ENCODE measurements around the gene FADS2. TPM values are rescaled to one million over a fixed set of nuclear protein-coding genes. Genes with fewer than 3 reads are reported as not detected.

The FADS2 gene
- polyA plus RNA-seq, 1 donor (not counting 4 experiments of a cell fraction or from before 2014, with no cell fraction given), result 196 TPM

DNA sequence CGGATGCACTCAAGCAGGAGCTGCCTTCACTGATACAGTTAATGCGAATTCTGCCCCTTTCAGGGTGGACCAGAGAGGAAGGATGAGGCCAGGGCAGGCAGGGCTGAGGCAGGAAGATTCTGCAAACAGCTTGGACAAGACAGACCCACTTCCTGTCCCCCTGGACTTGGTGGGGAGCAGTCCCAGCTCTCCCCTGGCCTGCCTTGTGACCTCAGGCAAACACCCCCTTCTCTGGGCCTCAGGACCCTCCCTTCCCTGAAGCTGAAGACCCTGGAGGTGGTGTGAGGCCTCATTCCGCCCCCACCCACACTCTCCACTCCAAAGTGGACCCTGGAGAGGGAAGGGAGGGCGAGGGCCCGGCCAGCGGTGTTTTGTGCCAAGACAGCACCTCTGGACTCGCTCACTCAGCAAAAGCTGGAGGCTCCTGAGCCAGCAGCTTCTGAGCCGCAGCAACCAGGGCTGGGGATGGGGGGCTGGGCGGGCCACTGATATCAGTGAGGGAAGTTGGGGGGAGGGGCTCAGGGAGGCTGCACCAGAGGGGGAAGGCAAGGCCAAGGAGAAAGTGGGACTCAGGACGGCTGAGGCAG, 80.7 kb downstream of the FADS2 start:
- DNase-seq (ENCODE audit: low read depth, low spot score), result no peak
- Histone ChIP-seq H3K79me2 (ENCODE audit: control insufficient read depth, insufficient read depth, low read length) (no peaks in the 10 kb centered on the region), H3K9me1 (ENCODE audit: control insufficient read depth, extremely low read depth, insufficient read depth, low read length) (no peaks in the 10 kb centered on the region), H3K9me3 (ENCODE audit: control insufficient read depth, low read depth, low read length) (no peaks in the 10 kb centered on the region), H3K9ac (ENCODE audit: control insufficient read depth, extremely low read depth, insufficient read depth, low read length) (no peak overlapping the region), H2AFZ (ENCODE audit: control insufficient read depth, low read length) (no peak overlapping the region), H3K4me1 (ENCODE audit: control insufficient read depth, extremely low read depth, insufficient read depth, low read length) (no peaks in the 10 kb centered on the region), H4K20me1 (ENCODE audit: control insufficient read depth, extremely low read depth, insufficient read depth, low read length) (peaks cover 3% of the 10 kb centered on the region), H3K4me3 (ENCODE audit: control insufficient read depth in 2 of 3, extremely low read depth in 1 of 3, insufficient read depth in 2 of 3, low read depth in 1 of 3, low read length in 3 of 3) (no peak overlapping the region), H3K27me3 (ENCODE audit: control insufficient read depth, extremely low read depth, insufficient read depth, low read length) (peaks cover 4% of the 10 kb centered on the region), H3K4me2 (ENCODE audit: control insufficient read depth, extremely low read depth, insufficient read depth, low read depth, low read length) (no peak overlapping the region), H3K27ac (ENCODE audit: control insufficient read depth, insufficient read depth, low read length) (no peak overlapping the region), H3K36me3 (ENCODE audit: control insufficient read depth in 2 of 2, extremely low read depth in 1 of 2, insufficient read depth in 2 of 2, low read length in 2 of 2) (no peaks in the 10 kb centered on the region)
- no peak for FAIRE-seq
- dilution Hi-C loops (cut with MboI; ENCODE audit: extremely low pct_ligation_motif_present, low sequenced_read_pairs), result loop anchor here (25.0 kb wide), 1 partner anchor 178 kb away; no protein-coding TSS in a partner anchor
- TF ChIP-seq CTCF (optimal IDR thresholded peaks at IDR 0.05 in 1 of 3, IDR thresholded peaks at IDR 0.05 in 1 of 3, conservative IDR thresholded peaks at IDR 0.05 in 1 of 3; ENCODE audit: extremely low read depth in 1 of 3, insufficient read depth in 2 of 3, low read length in 3 of 3) (no peak), EZH2 (IDR thresholded peaks at IDR 0.05; ENCODE audit: low read length) (no peak)

- no peak overlapping the region for H3K4me2 ChIP-seq (ENCODE audit: control insufficient read depth, extremely low read depth, insufficient read depth, low read depth, low read length)
- H3K4me3 ChIP-seq (ENCODE audit: control insufficient read depth in 2 of 3, extremely low read depth in 1 of 3, insufficient read depth in 2 of 3, low read depth in 1 of 3, low read length in 3 of 3), result no peak overlapping the region
- peaks cover 3% of the 10 kb centered on the region for H4K20me1 ChIP-seq (ENCODE audit: control insufficient read depth, extremely low read depth, insufficient read depth, low read length)
- H2AFZ ChIP-seq (ENCODE audit: control insufficient read depth, low read length), result no peak overlapping the region
- dilution Hi-C loops (cut with MboI; ENCODE audit: extremely low pct_ligation_motif_present, low sequenced_read_pairs), result loop anchor here (25.0 kb wide), 1 partner anchor 177 kb away; no protein-coding TSS in a partner anchor
- no peak overlapping the region for H3K27ac ChIP-seq (ENCODE audit: control insufficient read depth, insufficient read depth, low read length)
- no peaks in the 10 kb centered on the region for H3K4me1 ChIP-seq (ENCODE audit: control insufficient read depth, extremely low read depth, insufficient read depth, low read length)
- no peaks in the 10 kb centered on the region for H3K9me3 ChIP-seq (ENCODE audit: control insufficient read depth, low read depth, low read length)
- H3K27me3 ChIP-seq (ENCODE audit: control insufficient read depth, extremely low read depth, insufficient read depth, low read length), result peaks cover 4% of the 10 kb centered on the region
- H3K9ac ChIP-seq (ENCODE audit: control insufficient read depth, extremely low read depth, insufficient read depth, low read length), result no peak overlapping the region
- FAIRE-seq (no peak), DNase-seq (ENCODE audit: low read depth, low spot score) (no peak)
- H3K79me2 ChIP-seq (ENCODE audit: control insufficient read depth, insufficient read depth, low read length), result no peaks in the 10 kb centered on the region
- TF ChIP-seq CTCF (optimal IDR thresholded peaks at IDR 0.05 in 1 of 3, IDR thresholded peaks at IDR 0.05 in 1 of 3, conservative IDR thresholded peaks at IDR 0.05 in 1 of 3; ENCODE audit: extremely low read depth in 1 of 3, insufficient read depth in 2 of 3, low read length in 3 of 3) (no peak), EZH2 (IDR thresholded peaks at IDR 0.05; ENCODE audit: low read length) (no peak)
- no peaks in the 10 kb centered on the region for H3K9me1 ChIP-seq (ENCODE audit: control insufficient read depth, extremely low read depth, insufficient read depth, low read length)
- no peaks in the 10 kb centered on the region for H3K36me3 ChIP-seq (ENCODE audit: control insufficient read depth in 2 of 2, extremely low read depth in 1 of 2, insufficient read depth in 2 of 2, low read length in 2 of 2)
Observed at GRCh38 chr11:61910187-61911127, 82.4 kb downstream of the FADS2 start.
